Smooth muscle cell (in vitro differentiated cells): ENCODE measurements around the gene BRIP1. TPM values are rescaled to one million over a fixed set of nuclear protein-coding genes. Genes with fewer than 3 reads are reported as not detected.
"Not testable (repeated sequence)": the region's sequence is repeated elsewhere in the genome, so short reads cannot be mapped to it uniquely, and the experiment has no call there.

Source experiments
- DNase-seq: peaks from one replicate; lab custom pipeline; 2025; ENCODE audit not compliant: unreplicated experiment; lab: John Stamatoyannopoulos, UW
- H2AFZ ChIP-seq: fragments of 200-600 bp; sonication (generic); 2 replicates; pipeline ENCODE4 v1.6.0; 2016; ENCODE audit warnings: antibody characterized with exemption, low read depth, mild to moderate bottlenecking
- H3F3A ChIP-seq: fragments of 200-600 bp; sonication (generic); 2 replicates; pipeline ENCODE4 v1.6.0; 2017; ENCODE audit warnings: antibody characterized with exemption, low read depth
- H3K27ac ChIP-seq: fragments of 200-600 bp; sonication (generic); 2 replicates; pipeline ENCODE4 v1.5.1; 2016; ENCODE audit warnings: low read depth, mild to moderate bottlenecking
- H3K27me3 ChIP-seq: fragments of 200-600 bp; sonication (generic); 2 replicates; pipeline ENCODE4 v1.6.1; 2016; ENCODE audit warnings: low read depth, mild to moderate bottlenecking
- H3K36me3 ChIP-seq: fragments of 200-600 bp; sonication (generic); 2 replicates; pipeline ENCODE4 v1.5.1; 2016; ENCODE audit warnings: low read depth
- H3K4me1 ChIP-seq: fragments of 200-600 bp; sonication (generic); 2 replicates; pipeline ENCODE4 v1.5.1; 2016; ENCODE audit warnings: low read depth
- H3K4me2 ChIP-seq: fragments of 200-600 bp; sonication (generic); 2 replicates; pipeline ENCODE4 v1.6.0; 2016; ENCODE audit warnings: mild to moderate bottlenecking
- H3K4me3 ChIP-seq: fragments of 200-600 bp; sonication (generic); 2 replicates; pipeline ENCODE4 v1.5.1; 2016; ENCODE audit warnings: mild to moderate bottlenecking
- H3K79me2 ChIP-seq: fragments of 200-600 bp; sonication (generic); 2 replicates; pipeline ENCODE4 v1.6.0; 2016; ENCODE audit warnings: low read depth, mild to moderate bottlenecking
- H3K9ac ChIP-seq: fragments of 200-600 bp; sonication (generic); 2 replicates; pipeline ENCODE4 v1.6.0; 2016; ENCODE audit warnings: low read depth
- H3K9me3 ChIP-seq: fragments of 200-600 bp; sonication (generic); replicated peaks from 2 replicates; pipeline ENCODE4 v1.5.1; 2016; ENCODE audit warnings: low read depth
- H4K20me1 ChIP-seq: fragments of 200-600 bp; sonication (generic); 2 replicates; pipeline ENCODE4 v1.6.0; 2016; ENCODE audit warnings: low read depth
- WGBS: methylation state at CpG from one replicate; pipeline ENCODE4 v1.1.7; 2016; ENCODE audit warnings: low lambda C conversion rate; 5-methylcytosine and 5-hydroxymethylcytosine counted together
- polyA plus RNA-seq: library from polyadenylated mRNA; unstranded; fragments of >200 nt; fragmentation: Nextera tagmentation; extraction: Ambion mirVana; gene quantifications from 2 replicates; pipeline ENCODE4 v1.2.1, GENCODE V29; 2016
- total RNA-seq: library from RNA; depleted of rRNA; stranded (reverse); fragments of >200 nt; gene quantifications from 2 replicates; pipeline ENCODE4 v1.2.3, GENCODE V29; 2014
- TF ChIP-seq, protein P1 (sequence below): fragments of 200-600 bp; sonication (generic); IDR thresholded peaks from 2 replicates; pipeline ENCODE4 v1.5.1; 2017; ENCODE audit warnings: borderline replicate concordance, mild to moderate bottlenecking, antibody characterized with exemption; ENCODE audit not compliant: insufficient read depth, poor library complexity, severe bottlenecking

BRIP1 gene
- total and polyA plus RNA-seq, 2 experiments from 2014 or later, result 0.71 to 9.1 TPM

DNA sequence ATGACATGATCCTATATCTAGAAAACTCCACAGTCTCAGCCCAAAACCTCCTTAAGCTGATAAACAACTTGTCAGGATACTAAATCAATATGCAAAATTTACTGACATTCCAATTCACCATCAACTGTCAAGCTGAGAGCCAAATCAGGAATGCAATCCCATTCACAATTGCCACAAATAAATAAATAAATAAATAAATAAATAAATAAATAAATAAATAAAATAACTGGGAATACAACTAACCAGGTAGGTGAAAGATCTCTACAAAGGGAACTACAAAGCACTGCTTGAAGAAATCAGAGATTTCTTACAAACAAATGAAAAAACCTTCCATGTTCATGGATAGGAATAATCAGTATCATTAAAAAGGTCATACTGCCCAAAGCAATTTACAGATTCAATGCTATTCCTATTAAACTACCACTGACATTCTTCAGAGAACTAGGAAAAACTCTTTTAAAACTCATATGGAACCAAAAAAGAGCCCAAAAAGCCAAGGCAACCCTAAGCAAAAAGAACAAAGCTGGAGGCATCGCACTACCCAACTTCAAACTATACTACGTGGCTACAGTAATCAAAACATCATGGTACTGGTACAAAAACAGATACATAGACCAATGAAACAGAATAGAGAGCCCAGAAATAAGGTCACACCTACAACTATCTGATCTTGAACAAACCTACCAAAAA lies 37.7 kb downstream of the BRIP1 start:
- no peaks in the 10 kb centered on the region for H4K20me1 ChIP-seq
- H3K4me2 ChIP-seq, result no peak overlapping the region
- DNase-seq, result no peak
- H3K4me3 ChIP-seq, result no peak overlapping the region
- no peaks in the 10 kb centered on the region for H3K9me3 ChIP-seq
- H3K4me1 ChIP-seq, result no peaks in the 10 kb centered on the region
- WGBS, result 100% methylated on average over 2 of the region's 2 CpGs
- H2AFZ ChIP-seq, result no peak overlapping the region
- no peaks in the 10 kb centered on the region for H3K27me3 ChIP-seq
- no peak overlapping the region for H3K27ac ChIP-seq
- H3K36me3 ChIP-seq, result peaks cover 5% of the 10 kb centered on the region
- TF ChIP-seq, protein P1, sequence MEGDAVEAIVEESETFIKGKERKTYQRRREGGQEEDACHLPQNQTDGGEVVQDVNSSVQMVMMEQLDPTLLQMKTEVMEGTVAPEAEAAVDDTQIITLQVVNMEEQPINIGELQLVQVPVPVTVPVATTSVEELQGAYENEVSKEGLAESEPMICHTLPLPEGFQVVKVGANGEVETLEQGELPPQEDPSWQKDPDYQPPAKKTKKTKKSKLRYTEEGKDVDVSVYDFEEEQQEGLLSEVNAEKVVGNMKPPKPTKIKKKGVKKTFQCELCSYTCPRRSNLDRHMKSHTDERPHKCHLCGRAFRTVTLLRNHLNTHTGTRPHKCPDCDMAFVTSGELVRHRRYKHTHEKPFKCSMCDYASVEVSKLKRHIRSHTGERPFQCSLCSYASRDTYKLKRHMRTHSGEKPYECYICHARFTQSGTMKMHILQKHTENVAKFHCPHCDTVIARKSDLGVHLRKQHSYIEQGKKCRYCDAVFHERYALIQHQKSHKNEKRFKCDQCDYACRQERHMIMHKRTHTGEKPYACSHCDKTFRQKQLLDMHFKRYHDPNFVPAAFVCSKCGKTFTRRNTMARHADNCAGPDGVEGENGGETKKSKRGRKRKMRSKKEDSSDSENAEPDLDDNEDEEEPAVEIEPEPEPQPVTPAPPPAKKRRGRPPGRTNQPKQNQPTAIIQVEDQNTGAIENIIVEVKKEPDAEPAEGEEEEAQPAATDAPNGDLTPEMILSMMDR, result no peak
- no peak overlapping the region for H3K9ac ChIP-seq
- no peaks in the 10 kb centered on the region for H3F3A ChIP-seq
- no peaks in the 10 kb centered on the region for H3K79me2 ChIP-seq

DNA sequence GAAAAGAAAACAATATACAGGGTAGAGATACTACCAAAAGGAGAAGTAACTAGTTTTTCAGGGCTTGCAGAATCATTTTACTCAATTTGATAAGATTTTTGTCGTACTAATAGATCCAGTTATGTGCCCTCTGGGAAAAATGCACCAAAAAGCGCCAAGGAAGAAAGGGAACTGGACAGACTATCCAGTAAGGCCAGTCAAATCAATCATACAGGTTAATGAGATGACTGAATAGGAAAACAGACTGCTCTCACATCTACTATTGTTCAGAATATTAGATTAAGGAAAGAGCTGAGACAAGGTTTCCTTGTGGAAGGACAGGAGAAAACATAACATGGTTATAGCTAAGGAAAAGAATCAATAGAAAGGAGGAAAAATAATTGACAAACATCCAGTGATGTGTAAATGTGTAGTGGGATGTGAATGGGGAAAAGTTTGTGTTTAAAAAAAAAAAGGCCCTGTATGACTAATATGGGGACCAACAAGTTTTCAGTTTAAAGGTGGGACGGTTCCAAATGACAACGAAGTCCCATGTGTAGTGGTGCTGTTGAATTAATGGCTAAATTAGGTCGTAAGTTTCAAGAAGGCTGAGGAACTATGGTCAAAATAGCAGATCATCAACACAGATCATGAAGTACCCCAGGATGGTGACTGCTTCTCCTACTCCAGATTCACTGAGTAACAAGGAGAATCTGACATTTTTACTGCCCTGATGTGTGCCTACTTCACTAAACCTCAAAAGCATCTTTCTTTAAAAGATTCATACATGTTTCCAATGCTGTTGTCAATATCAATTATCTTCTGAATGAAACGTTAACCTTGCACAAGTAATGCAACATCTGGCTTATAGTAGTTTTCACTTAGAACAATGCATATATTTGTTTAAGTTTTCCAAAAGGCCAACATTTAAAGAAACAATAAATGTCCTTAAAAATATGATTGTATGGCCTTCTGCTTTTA lies 40.7 kb downstream of the BRIP1 start:
- Histone ChIP-seq H3K79me2 (no peaks in the 10 kb centered on the region), H2AFZ (no peak overlapping the region), H3F3A (no peaks in the 10 kb centered on the region), H3K9ac (no peak overlapping the region), H3K4me3 (no peak overlapping the region), H3K4me1 (no peaks in the 10 kb centered on the region), H3K27me3 (no peaks in the 10 kb centered on the region), H3K4me2 (no peak overlapping the region), H4K20me1 (no peaks in the 10 kb centered on the region), H3K9me3 (no peaks in the 10 kb centered on the region), H3K36me3 (no peaks in the 10 kb centered on the region), H3K27ac (no peak overlapping the region)
- 91% methylated on average over 6 of the region's 6 CpGs for WGBS
- TF ChIP-seq, protein P1, result no peak
- no peak for DNase-seq

- H3K27ac ChIP-seq, result no peak overlapping the region
- H3K79me2 ChIP-seq, result no peaks in the 10 kb centered on the region
- WGBS, result 99% methylated on average over 4 of the region's 4 CpGs
Measured at GRCh38 chr17:61821655-61822054, 41.7 kb downstream of the BRIP1 start.

GRCh38 chr17:61819265-61819664 lies 44.1 kb downstream of the BRIP1 start:
- H3F3A ChIP-seq, H3K9ac ChIP-seq, DNase-seq, H3K4me3 ChIP-seq, H3K36me3 ChIP-seq, H3K4me1 ChIP-seq, H3K9me3 ChIP-seq, H3K27me3 ChIP-seq, H3K79me2 ChIP-seq, H2AFZ ChIP-seq, H3K27ac ChIP-seq, H4K20me1 ChIP-seq, H3K4me2 ChIP-seq: not testable (repeated sequence)
- 99% methylated on average over 3 of the region's 3 CpGs for WGBS

More at GRCh38 chr17:61821655-61822054, 41.7 kb downstream of the BRIP1 start:
- Histone ChIP-seq H4K20me1 (no peaks in the 10 kb centered on the region), H3K9ac (no peak overlapping the region), H2AFZ (no peak overlapping the region), H3K4me1 (no peaks in the 10 kb centered on the region), H3K27me3 (no peaks in the 10 kb centered on the region), H3K9me3 (no peaks in the 10 kb centered on the region), H3K4me2 (no peak overlapping the region), H3K4me3 (no peak overlapping the region), H3K36me3 (no peaks in the 10 kb centered on the region), H3F3A (no peaks in the 10 kb centered on the region)
- no peak for DNase-seq
- TF ChIP-seq, protein P1, result no peak
